ENCODE measurements around the gene LHPP. TPM values are rescaled to one million over a fixed set of nuclear protein-coding genes. Genes with fewer than 3 reads are reported as not detected.

The LHPP gene
- total RNA-seq, 2 experiments from 2014 or later = 4.9 to 5.5 TPM

- POLR2A ChIA-PET = interaction anchor here (1.0 to 1.1 kb wide), 2 partner anchors 212 to 220 kb away, joined by 3 to 5 read pairs; no protein-coding TSS in a partner anchor
- CTCF ChIA-PET = interaction anchor here (0.6 to 2.3 kb wide), 19 partner anchors 9 to 306 kb away, joined by 3 to 17 read pairs (median 3); no protein-coding TSS in a partner anchor
Observed at GRCh38 chr10:124529661-124530214, 68.1 kb downstream of the LHPP start.

GRCh38 chr10:124530215-124530665 is 68.6 kb downstream of the LHPP start:
- POLR2A ChIA-PET = interaction anchor here (1.0 to 1.1 kb wide), 2 partner anchors 211 to 219 kb away, joined by 3 to 5 read pairs; no protein-coding TSS in a partner anchor

GRCh38 chr10:124530816-124531215 is 69.2 kb downstream of the LHPP start:
- ChIA-PET POLR2A (interaction anchor here (1.0 to 1.1 kb wide), 2 partner anchors 210 to 219 kb away, joined by 3 to 5 read pairs; no protein-coding TSS in a partner anchor), CTCF (interaction anchor here (0.7 to 2.3 kb wide), 16 partner anchors 8 to 305 kb away, joined by 3 to 17 read pairs (median 4); partner anchors contain the start of gene LHPP)

More at GRCh38 chr10:124530215-124530665, 68.6 kb downstream of the LHPP start:
- CTCF ChIA-PET = interaction anchor here (0.6 to 2.3 kb wide), 18 partner anchors 9 to 306 kb away, joined by 3 to 17 read pairs (median 4); no protein-coding TSS in a partner anchor

- ChIA-PET CTCF (interaction anchor here (1.4 kb wide), 1 partner anchor 209 kb away, joined by 5 read pairs; no protein-coding TSS in a partner anchor), POLR2A (no interaction called here)
Observed at GRCh38 chr10:124532106-124532641, 70.6 kb downstream of the LHPP start.

- ChIA-PET POLR2A (no interaction called here), CTCF (interaction anchor here (1.4 kb wide), 1 partner anchor 208 kb away, joined by 5 read pairs; no protein-coding TSS in a partner anchor)
Observed at GRCh38 chr10:124532788-124533187, 71.2 kb downstream of the LHPP start.

- CTCF ChIA-PET = interaction anchor here (1.2 to 1.4 kb wide), 2 partner anchors 208 to 213 kb away, joined by 3 to 5 read pairs; no protein-coding TSS in a partner anchor
- POLR2A ChIA-PET = no interaction called here
Observed at GRCh38 chr10:124533266-124533665, 71.6 kb downstream of the LHPP start.

GRCh38 chr10:124534231-124534798 is 72.7 kb downstream of the LHPP start:
- ChIA-PET CTCF (interaction anchor here (1.2 kb wide), 1 partner anchor 211 kb away, joined by 3 read pairs; no protein-coding TSS in a partner anchor), POLR2A (no interaction called here)

GRCh38 chr10:124534826-124535601 is 73.4 kb downstream of the LHPP start:
- ChIA-PET POLR2A (no interaction called here), CTCF (interaction anchor here (1.4 kb wide), 1 partner anchor 207 kb away, joined by 3 read pairs; no protein-coding TSS in a partner anchor)

- ChIA-PET CTCF (interaction anchor here (1.4 kb wide), 1 partner anchor 206 kb away, joined by 3 read pairs; no protein-coding TSS in a partner anchor), POLR2A (no interaction called here)
Observed at GRCh38 chr10:124535731-124536495, 74.3 kb downstream of the LHPP start.

GRCh38 chr10:124536496-124537050 is 75.0 kb downstream of the LHPP start:
- ChIA-PET POLR2A (interaction anchor here (0.5 kb wide), 1 partner anchor 156 kb away, joined by 3 read pairs; no protein-coding TSS in a partner anchor), CTCF (interaction anchor here (1.4 kb wide), 1 partner anchor 205 kb away, joined by 3 read pairs; no protein-coding TSS in a partner anchor)

- CTCF ChIA-PET = no interaction called here
- POLR2A ChIA-PET = interaction anchor here (0.5 kb wide), 1 partner anchor 155 kb away, joined by 3 read pairs; no protein-coding TSS in a partner anchor
Observed at GRCh38 chr10:124537166-124537725, 75.6 kb downstream of the LHPP start.

GRCh38 chr10:124537891-124538290 is 76.3 kb downstream of the LHPP start:
- POLR2A ChIA-PET = no interaction called here

GRCh38 chr10:124538706-124539105 is 77.1 kb downstream of the LHPP start:
- POLR2A ChIA-PET = no interaction called here
- CTCF ChIA-PET = interaction anchor here (1.1 to 1.6 kb wide), 2 partner anchors 9 to 62 kb away, joined by 3 to 9 read pairs; no protein-coding TSS in a partner anchor

More at GRCh38 chr10:124537891-124538290, 76.3 kb downstream of the LHPP start:
- CTCF ChIA-PET = interaction anchor here (0.8 to 1.1 kb wide), 2 partner anchors 63 to 208 kb away, joined by 3 read pairs; no protein-coding TSS in a partner anchor

- ChIA-PET POLR2A (no interaction called here), CTCF (interaction anchor here (0.6 to 1.8 kb wide), 10 partner anchors 9 to 268 kb away, joined by 3 to 9 read pairs (median 4); partner anchors contain the start of gene ABRAXAS2)
Observed at GRCh38 chr10:124539935-124540641, 78.5 kb downstream of the LHPP start.

- POLR2A ChIA-PET = no interaction called here
- CTCF ChIA-PET = interaction anchor here (0.6 to 1.8 kb wide), 7 partner anchors 9 to 207 kb away, joined by 3 to 8 read pairs (median 4); no protein-coding TSS in a partner anchor
Observed at GRCh38 chr10:124541076-124541903, 79.7 kb downstream of the LHPP start.

GRCh38 chr10:124542336-124542735 is 80.7 kb downstream of the LHPP start:
- POLR2A ChIA-PET = no interaction called here
- CTCF ChIA-PET = no interaction called here
